IMR-90 (cell line): ENCODE measurements around the gene APCDD1L. TPM values are rescaled to one million over a fixed set of nuclear protein-coding genes. Genes with fewer than 3 reads are reported as not detected.

Experiments used
- ATAC-seq: fragments of 200-7000 bp; cut with Tn5 transposase; 2 replicates; pipeline ENCODE4 v1.9.1; 2020; ENCODE audit warnings: low read depth, mild to moderate bottlenecking, moderate library complexity
- BruUV-seq: library from RNA; stranded (reverse); fragments of 400-500 nt; replicated peaks from 2 replicates; lab custom pipeline; 2021; lab: Mats Ljungman, UMichigan
- CTCF ChIA-PET: fragments of 300-600 bp; formaldehyde crosslinking; extraction: SDS; loops from one replicate; lab custom pipeline; 2021; ENCODE audit warnings: antibody characterized with exemption; lab: Yijun Ruan, JAX
- POLR2A ChIA-PET: fragments of 300-600 bp; sonication (Branson Sonifier 250); formaldehyde crosslinking; loops from one replicate; lab custom pipeline; 2022; ENCODE audit warnings: antibody characterized with exemption; ENCODE audit not compliant: unreplicated experiment; lab: Charles Lee
- DNase-seq: peaks from one replicate; pipeline ENCODE4 v3.0.0; 2013
- H2AFZ ChIP-seq: replicated peaks from 2 replicates; pipeline ENCODE3; 2013; ENCODE audit warnings: low read length, mild to moderate bottlenecking; ENCODE audit not compliant: poor library complexity
- H2AK5ac ChIP-seq: 2 replicates; pipeline ENCODE4 v1.6.1; 2013; ENCODE audit warnings: low read depth, low read length, inconsistent platforms
- H2AK9ac ChIP-seq: replicated peaks from 2 replicates; pipeline ENCODE3; 2013; ENCODE audit warnings: mild to moderate bottlenecking, low read depth, low read length, moderate library complexity; ENCODE audit not compliant: poor library complexity
- H2BK120ac ChIP-seq: 2 replicates; pipeline ENCODE4 v1.6.1; 2013; ENCODE audit warnings: low read depth, low read length, inconsistent platforms
- H2BK15ac ChIP-seq: 3 replicates; pipeline ENCODE4 v1.6.1; 2013; ENCODE audit warnings: low read depth, low read length, inconsistent platforms
- H2BK20ac ChIP-seq: 2 replicates; pipeline ENCODE4 v1.6.1; 2013; ENCODE audit warnings: low read depth, mild to moderate bottlenecking, inconsistent platforms, low read length, moderate library complexity
- H2BK5ac ChIP-seq: 2 replicates; pipeline ENCODE4 v1.6.1; 2013; ENCODE audit warnings: mild to moderate bottlenecking, low read depth, low read length, inconsistent platforms; ENCODE audit not compliant: poor library complexity, severe bottlenecking
- H3K14ac ChIP-seq: replicated peaks from 2 replicates; pipeline ENCODE4 v1.6.1; 2013; ENCODE audit warnings: low read depth, low read length, inconsistent platforms
- H3K18ac ChIP-seq: 2 replicates; pipeline ENCODE4 v1.6.1; 2013; ENCODE audit warnings: low read depth, low read length, control low read depth
- H3K23ac ChIP-seq: 2 replicates; pipeline ENCODE4 v1.6.1; 2013; ENCODE audit warnings: low read depth, low read length, inconsistent platforms
- H3K27ac ChIP-seq: 2 replicates; pipeline ENCODE4 v1.5.1; 2013; ENCODE audit warnings: mild to moderate bottlenecking, control low read depth, low read length; ENCODE audit not compliant: insufficient read depth
- H3K27me3 ChIP-seq: 2 replicates; pipeline ENCODE4 v1.6.1; 2013; ENCODE audit warnings: low read length; ENCODE audit not compliant: control insufficient read depth, insufficient read depth
- H3K36me3 ChIP-seq: 2 replicates; pipeline ENCODE4 v1.6.1; 2013; ENCODE audit warnings: low read length, mixed read lengths; ENCODE audit not compliant: control insufficient read depth, insufficient read depth
- H3K4ac ChIP-seq: 2 replicates; pipeline ENCODE4 v1.6.1; 2013; ENCODE audit warnings: low read depth, low read length, inconsistent platforms
- H3K4me1 ChIP-seq: 2 replicates; pipeline ENCODE4 v1.6.1; 2013; ENCODE audit warnings: low read length, mixed read lengths; ENCODE audit not compliant: control insufficient read depth, insufficient read depth
- H3K4me2 ChIP-seq: 2 replicates; pipeline ENCODE4 v1.6.1; 2013; ENCODE audit warnings: low read depth, mild to moderate bottlenecking, control low read depth, low read length, moderate library complexity
- H3K4me3 ChIP-seq: 2 replicates; pipeline ENCODE4 v1.5.1; 2013; ENCODE audit warnings: low read depth, mild to moderate bottlenecking, control low read depth, low read length, moderate library complexity; ENCODE audit not compliant: insufficient read depth
- H3K56ac ChIP-seq: 2 replicates; pipeline ENCODE4 v1.6.1; 2013; ENCODE audit warnings: low read length, inconsistent platforms; ENCODE audit not compliant: insufficient read depth; ENCODE audit errors: extremely low read depth
- H3K79me1 ChIP-seq, 2 experiments: 2 replicates each; pipeline ENCODE4 v1.6.1; 2013; ENCODE audit warnings: low read length in 2 of 2, inconsistent platforms in 1 of 2, low read depth in 1 of 2
- H3K9ac ChIP-seq: 2 replicates; pipeline ENCODE4 v1.6.1; 2013; ENCODE audit warnings: low read depth, low read length, control low read depth
- H3K9me1 ChIP-seq: 2 replicates; pipeline ENCODE4 v1.6.1; 2013; ENCODE audit warnings: low read length, inconsistent platforms; ENCODE audit not compliant: insufficient read depth
- H3K9me3 ChIP-seq: 2 replicates; pipeline ENCODE4 v1.6.1; 2013; ENCODE audit warnings: low read length; ENCODE audit not compliant: control insufficient read depth, insufficient read depth
- H4K20me1 ChIP-seq: 2 replicates; pipeline ENCODE4 v1.6.1; 2013; ENCODE audit warnings: low read length, inconsistent platforms; ENCODE audit not compliant: insufficient read depth
- H4K5ac ChIP-seq: 2 replicates; pipeline ENCODE4 v1.6.1; 2013; ENCODE audit warnings: mild to moderate bottlenecking, low read depth, low read length, control low read depth
- H4K8ac ChIP-seq, 2 experiments: 2 replicates each; pipeline ENCODE4 v1.6.1; 2013; ENCODE audit warnings: low read depth in 2 of 2, low read length in 2 of 2, control low read depth in 1 of 2, inconsistent platforms in 1 of 2
- H4K91ac ChIP-seq: 2 replicates; pipeline ENCODE4 v1.6.1; 2013; ENCODE audit warnings: low read depth, low read length, inconsistent platforms; ENCODE audit not compliant: insufficient read depth
- BHLHE40 ChIP-seq: fragments of 150-350 bp; IDR thresholded peaks from 2 replicates; pipeline ENCODE4 v1.6.1; 2016; ENCODE audit warnings: mild to moderate bottlenecking, low read depth, low read length
- CEBPB ChIP-seq: IDR thresholded peaks from 2 replicates; pipeline ENCODE4 v1.6.1; 2012; ENCODE audit warnings: low read depth, low read length, improper control_type of control experiment
- ELK1 ChIP-seq: fragments of 150-350 bp; IDR thresholded peaks from 2 replicates; pipeline ENCODE4 v1.6.1; 2016; ENCODE audit warnings: low read depth, mild to moderate bottlenecking, low read length, moderate library complexity, borderline replicate concordance
- FOS ChIP-seq: fragments of 150-350 bp; IDR thresholded peaks from 2 replicates; pipeline ENCODE4 v1.6.1; 2016; ENCODE audit warnings: low read depth, low read length
- MAFK ChIP-seq: IDR thresholded peaks from 2 replicates; pipeline ENCODE4 v1.6.1; 2012; ENCODE audit warnings: low read depth, low read length, improper control_type of control experiment
- MAZ ChIP-seq: IDR thresholded peaks from 2 replicates; pipeline ENCODE4 v1.6.1; 2012; ENCODE audit warnings: low read depth, mild to moderate bottlenecking, low read length, improper control_type of control experiment, moderate library complexity, borderline replicate concordance
- MXI1 ChIP-seq: IDR thresholded peaks from 2 replicates; pipeline ENCODE4 v1.6.1; 2012; ENCODE audit warnings: low read depth, mild to moderate bottlenecking, low read length, moderate library complexity, borderline replicate concordance
- POLR2A ChIP-seq: IDR thresholded peaks from 2 replicates; pipeline ENCODE4 v1.6.1; 2012; ENCODE audit warnings: mild to moderate bottlenecking, low read depth, low read length
- RFX5 ChIP-seq: IDR thresholded peaks from 2 replicates; pipeline ENCODE4 v1.8.0; 2012; ENCODE audit warnings: low read depth, mild to moderate bottlenecking, low read length, moderate library complexity
- SMC3 ChIP-seq: fragments of 150-350 bp; IDR thresholded peaks from 2 replicates; pipeline ENCODE4 v1.6.1; 2016; ENCODE audit warnings: low read depth, mild to moderate bottlenecking, antibody characterized with exemption, low read length, moderate library complexity
- USF2 ChIP-seq: fragments of 150-350 bp; IDR thresholded peaks from 2 replicates; pipeline ENCODE4 v1.6.1; 2017; ENCODE audit warnings: mild to moderate bottlenecking, antibody characterized with exemption, low read length, low read depth
- WGBS, 2 experiments: methylation state at CpG; one replicate each; pipeline versions ENCODE4 v1.1.5 to v1.1.7; 2013; ENCODE audit warnings: missing lambda C conversion rate in 2 of 2; ENCODE audit not compliant: insufficient read length in 1 of 2; ENCODE audit errors: extremely low coverage in 2 of 2; 5-methylcytosine and 5-hydroxymethylcytosine counted together
- dilution Hi-C: fragments of 300-500 bp; cut with HindIII; formaldehyde crosslinking; loops from one replicate; pipeline ENCODE4 v1.14.3; 2018; ENCODE audit warnings: low sequenced_read_pairs; ENCODE audit not compliant: unreplicated experiment
- in situ Hi-C: fragments of 300-500 bp; cut with MboI; formaldehyde crosslinking; loops from 3 replicates; pipeline ENCODE4 v1.14.3; 2019; ENCODE audit warnings: low sequenced_read_pairs, inconsistent platforms, mixed read lengths
- intact Hi-C: fragments of 100-400 bp; cut with micrococcal nuclease; formaldehyde crosslinking; loops from 2 replicates; pipeline ENCODE4 v1.10.0; 2022
- polyA plus RNA-seq, 3 experiments: library from polyadenylated mRNA; depleted of rRNA; stranded (reverse); fragments of >200 nt; gene quantifications; 2 replicates each; pipeline ENCODE4 v1.2.3, GENCODE V29; 2012; ENCODE audit warnings: low replicate concordance in 1 of 3
- total RNA-seq: library from RNA; depleted of rRNA; stranded (reverse); fragments of >200 nt; gene quantifications from 2 replicates; pipeline ENCODE4 v1.2.3, GENCODE V29; 2012

The APCDD1L gene
- total and polyA plus RNA-seq, 2 of the 4 experiments (the other 2 are of a cell fraction): 2.5 to 18.3 TPM

- POLR2A ChIA-PET: no interaction called here
- Histone ChIP-seq H4K8ac (no peak overlapping the region), H2AK5ac (peak overlapping the region; percentile 83), H3K18ac (no peak overlapping the region), H3K9me3 (no peaks in the 10 kb centered on the region), H3K79me1 (no peaks in the 10 kb centered on the region), H3K4me3 (no peak overlapping the region), H4K20me1 (no peaks in the 10 kb centered on the region), H3K4me2 (no peak overlapping the region), H3K4ac (peak overlapping the region; percentile 42), H2BK120ac (peak overlapping the region; percentile 83), H3K9me1 (peaks cover 13% of the 10 kb centered on the region; the same call in 1 of the 2 replicates), H2AFZ (no peak overlapping the region), H3K56ac (no peak overlapping the region), H4K91ac (no peak overlapping the region; the same call in 1 of the 2 replicates), H2BK15ac (peak overlapping the region; percentile 10; the same call in 2 of the 3 replicates), H3K9ac (no peak overlapping the region), H3K23ac (no peak overlapping the region), H3K27ac (no peak overlapping the region), H3K27me3 (no peaks in the 10 kb centered on the region), H3K14ac (no peak overlapping the region), H2BK5ac (no peak overlapping the region), H2AK9ac (peak overlapping the region; percentile 38), H3K36me3 (no peaks in the 10 kb centered on the region), H3K4me1 (peaks cover 15% of the 10 kb centered on the region), H4K5ac (no peak overlapping the region), H2BK20ac (peak overlapping the region; percentile 72)
- no TSS peak for BruUV-seq
- WGBS, 2 experiments: 67% methylated on average over 2 of the region's 19 CpGs; no CpG with 5 or more reads in 1 of the 2 experiments
- in situ Hi-C loops (no loop called here), intact Hi-C loops (no loop called here), dilution Hi-C loops (no loop called here)
- TF ChIP-seq MAZ (no peak), SMC3 (no peak), CEBPB (no peak), BHLHE40 (no peak), ELK1 (no peak), MAFK (no peak), USF2 (no peak), RFX5 (no peak), POLR2A (no peak), FOS (no peak), MXI1 (no peak)
- CTCF ChIA-PET: no interaction called here
- ATAC-seq (no peak), DNase-seq (no peak)
These were observed 43.5 kb upstream of the APCDD1L start for GRCh38 chr20:58558486-58559367.
